Neural cell (in vitro differentiated cells): ENCODE measurements around the gene COMT. TPM values are rescaled to one million over a fixed set of nuclear protein-coding genes. Genes with fewer than 3 reads are reported as not detected.

Experiments used
- H2AFZ ChIP-seq: fragments of 200-600, 300-800 bp; sonication (generic), shearing (Covaris generic); 2 replicates; pipeline ENCODE4 v1.6.0; 2014; ENCODE audit warnings: low read depth, mild to moderate bottlenecking, antibody characterized with exemption, low read length, moderate library complexity
- H3F3A ChIP-seq: fragments of 200-600 bp; shearing (Covaris generic); 2 replicates; pipeline ENCODE4 v1.6.1; 2016; ENCODE audit warnings: mild to moderate bottlenecking, moderate library complexity, mixed read lengths, antibody characterized with exemption, low read length; ENCODE audit not compliant: insufficient read depth, poor library complexity, severe bottlenecking
- H3K27ac ChIP-seq: fragments of 200-600, 300-800 bp; sonication (generic), shearing (Covaris generic); 2 replicates; pipeline ENCODE4 v1.5.1; 2014; ENCODE audit warnings: mild to moderate bottlenecking, low read length, moderate library complexity
- H3K27me3 ChIP-seq: fragments of 300-800, 200-600 bp; sonication (generic), shearing (Covaris generic); 2 replicates; pipeline ENCODE4 v1.6.0; 2014; ENCODE audit warnings: mild to moderate bottlenecking, low read depth, low read length, moderate library complexity; ENCODE audit not compliant: insufficient read depth
- H3K36me3 ChIP-seq: fragments of 300-800, 200-600 bp; sonication (generic), shearing (Covaris generic); 2 replicates; pipeline ENCODE4 v1.5.1; 2014; ENCODE audit warnings: mild to moderate bottlenecking, antibody characterized with exemption, low read length, moderate library complexity; ENCODE audit not compliant: insufficient read depth
- H3K4me2 ChIP-seq: fragments of 300-800, 200-600 bp; sonication (generic), shearing (Covaris generic); 2 replicates; pipeline ENCODE4 v1.6.0; 2014; ENCODE audit warnings: mild to moderate bottlenecking, low read length
- H3K4me3 ChIP-seq: fragments of 300-800, 200-600 bp; sonication (generic), shearing (Covaris generic); 2 replicates; pipeline ENCODE4 v1.5.1; 2014; ENCODE audit warnings: mild to moderate bottlenecking, low read length, moderate library complexity
- H3K79me2 ChIP-seq: fragments of 200-600 bp; shearing (Covaris generic); replicated peaks from 2 replicates; pipeline ENCODE4 v1.6.0; 2014; ENCODE audit warnings: mild to moderate bottlenecking, low read length, moderate library complexity; ENCODE audit not compliant: insufficient read depth
- H3K9ac ChIP-seq: fragments of 300-800, 200-600 bp; sonication (generic), shearing (Covaris generic); 2 replicates; pipeline ENCODE4 v1.6.1; 2016; ENCODE audit warnings: mild to moderate bottlenecking, low read length, mixed read lengths
- H3K9me2 ChIP-seq: fragments of 200-600 bp; shearing (Covaris generic); 2 replicates; pipeline ENCODE4 v1.6.1; 2016; ENCODE audit warnings: mild to moderate bottlenecking, low read length, mixed read lengths; ENCODE audit not compliant: insufficient read depth
- H3K9me3 ChIP-seq: fragments of 200-600, 300-800 bp; sonication (generic), shearing (Covaris generic); 2 replicates; pipeline ENCODE4 v1.6.1; 2016; ENCODE audit warnings: mild to moderate bottlenecking, mixed run types, low read length, moderate library complexity, mixed read lengths
- H4K20me1 ChIP-seq: fragments of 200-600 bp; shearing (Covaris generic); 2 replicates; pipeline ENCODE4 v1.6.1; 2016; ENCODE audit warnings: mild to moderate bottlenecking, mixed run types; ENCODE audit not compliant: insufficient read depth
- CTCF ChIP-seq: fragments of 450-650 bp; IDR thresholded peaks from 2 replicates; pipeline ENCODE4 v1.5.1; 2014; ENCODE audit warnings: antibody characterized with exemption, mild to moderate bottlenecking, moderate library complexity; ENCODE audit not compliant: poor library complexity, severe bottlenecking
- EP300 ChIP-seq: fragments of 450-650 bp; conservative IDR thresholded peaks from 2 replicates; pipeline ENCODE4 v1.6.1; 2014; ENCODE audit warnings: antibody characterized with exemption, mild to moderate bottlenecking, moderate library complexity; ENCODE audit not compliant: poor library complexity, severe bottlenecking
- EZH2 ChIP-seq: fragments of 200-600, 300-800 bp; shearing (Covaris generic), sonication (generic); IDR thresholded peaks from 2 replicates; pipeline ENCODE4 v1.6.1; 2014; ENCODE audit warnings: antibody characterized with exemption, low read length, borderline replicate concordance, mild to moderate bottlenecking; ENCODE audit not compliant: insufficient read depth, poor library complexity, severe bottlenecking
- MXI1 ChIP-seq: fragments of 450-650 bp; conservative IDR thresholded peaks from 2 replicates; pipeline ENCODE4 v1.6.1; 2014; ENCODE audit warnings: antibody characterized with exemption, mild to moderate bottlenecking; ENCODE audit not compliant: poor library complexity, severe bottlenecking
- POLR2AphosphoS5 ChIP-seq: IDR thresholded peaks from 2 replicates; pipeline ENCODE4 v1.6.1; 2012
- RAD21 ChIP-seq: fragments of 450-650 bp; conservative IDR thresholded peaks from 2 replicates; pipeline ENCODE4 v1.6.1; 2014; ENCODE audit warnings: antibody characterized with exemption, mild to moderate bottlenecking, moderate library complexity
- REST ChIP-seq: IDR thresholded peaks from 2 replicates; pipeline ENCODE4 v1.6.1; 2012; ENCODE audit warnings: borderline replicate concordance
- SMC3 ChIP-seq: fragments of 450-650 bp; conservative IDR thresholded peaks from 2 replicates; pipeline ENCODE4 v1.6.1; 2014; ENCODE audit warnings: antibody characterized with exemption, mild to moderate bottlenecking, moderate library complexity; ENCODE audit not compliant: poor library complexity
- TAF1 ChIP-seq: IDR thresholded peaks from 2 replicates; pipeline ENCODE4 v1.6.1; 2012; ENCODE audit warnings: low read depth
- polyA plus RNA-seq: library from polyadenylated mRNA; depleted of rRNA; stranded (reverse); fragments of >200 nt; gene quantifications from 2 replicates; pipeline ENCODE4 v1.2.3, GENCODE V29; 2014

COMT gene
- polyA plus RNA-seq, 1 donor from 2014 or later: 14.2 TPM

- no peaks in the 10 kb centered on the region for H3K9me2 ChIP-seq
- no peak overlapping the region for H2AFZ ChIP-seq
- no peak overlapping the region for H3K4me3 ChIP-seq
- H3K36me3 ChIP-seq: peaks cover 11% of the 10 kb centered on the region
- no peaks in the 10 kb centered on the region for H3K79me2 ChIP-seq
- H3K27me3 ChIP-seq: no peaks in the 10 kb centered on the region
- TF ChIP-seq MXI1: no peak
- no peak for TF ChIP-seq TAF1
- TF ChIP-seq RAD21: no peak
- TF ChIP-seq REST: no peak
- no peak for TF ChIP-seq EP300
- no peak for TF ChIP-seq CTCF
- no peak for TF ChIP-seq EZH2
- TF ChIP-seq POLR2AphosphoS5: no peak
- TF ChIP-seq SMC3: no peak
- H3K27ac ChIP-seq: no peak overlapping the region
- no peaks in the 10 kb centered on the region for H4K20me1 ChIP-seq
- H3K9me3 ChIP-seq: no peaks in the 10 kb centered on the region
- H3K4me2 ChIP-seq: no peak overlapping the region
- no peaks in the 10 kb centered on the region for H3F3A ChIP-seq
- no peak overlapping the region for H3K9ac ChIP-seq
Observed at GRCh38 chr22:19973551-19974267, 32.1 kb downstream of the COMT start.

- Histone ChIP-seq H3K9me2 (no peaks in the 10 kb centered on the region), H4K20me1 (no peaks in the 10 kb centered on the region), H3K4me2 (no peak overlapping the region), H3K36me3 (peaks cover 11% of the 10 kb centered on the region), H3K9me3 (no peaks in the 10 kb centered on the region), H2AFZ (no peak overlapping the region), H3K27ac (no peak overlapping the region), H3K79me2 (no peaks in the 10 kb centered on the region), H3K27me3 (no peaks in the 10 kb centered on the region), H3K4me3 (no peak overlapping the region), H3F3A (no peaks in the 10 kb centered on the region), H3K9ac (no peak overlapping the region)
- TF ChIP-seq MXI1: no peak
- TF ChIP-seq TAF1: no peak
- TF ChIP-seq POLR2AphosphoS5: no peak
- no peak for TF ChIP-seq SMC3
- no peak for TF ChIP-seq CTCF
- TF ChIP-seq EZH2: no peak
- no peak for TF ChIP-seq REST
- TF ChIP-seq RAD21: no peak
- no peak for TF ChIP-seq EP300
Observed at GRCh38 chr22:19974268-19974861, 32.8 kb downstream of the COMT start.
